Pancreas (tissue), 10 donors: ENCODE results near the gene GARIN1A. TPM values are rescaled to one million over a fixed set of nuclear protein-coding genes. Genes with fewer than 3 reads are reported as not detected.

Experiments
- ATAC-seq, 4 donors: fragments of 200-7000 bp; cut with Tn5 transposase; one replicate each; pipeline versions ENCODE4 v1.8.0 to v1.9.1; 2020; ENCODE audit warnings: mild to moderate bottlenecking in 4 of 4, moderate library complexity in 4 of 4
- DNase-seq, 6 donors: peaks; one replicate each; pipeline ENCODE4 v3.0.0-alpha.2; 2020
- FAIRE-seq: peaks from 2 replicates; lab custom pipeline; 2012; peaks lifted over from hg19 to GRCh38; lab: Jason Lieb, UNC
- H3K27ac ChIP-seq, 4 donors: fragments of 200-600 bp; sonication (generic); 1 replicate in 3 of 4; 2 replicates in 1 of 4; pipeline versions ENCODE4 v1.5.0 to v1.8.0; 2020
- H3K27me3 ChIP-seq, 4 donors: fragments of 200-600 bp; one replicate each; pipeline ENCODE4 v1.8.0; 2021
- H3K36me3 ChIP-seq, 3 donors: fragments of 200-600 bp; sonication (generic) in 1 of 3; one replicate each; pipeline versions ENCODE4 v1.5.0 to v1.8.0; 2020 to 2021
- H3K4me1 ChIP-seq, 3 donors: fragments of 200-600 bp; one replicate each; pipeline ENCODE4 v1.8.0; 2021
- H3K4me3 ChIP-seq, 4 donors: fragments of 200-600 bp; sonication (generic) in 2 of 4; one replicate each; pipeline versions ENCODE4 v1.5.0 to v1.8.0; 2020 to 2021
- H3K9me3 ChIP-seq, 4 donors: fragments of 200-600 bp; one replicate each; pipeline ENCODE4 v1.8.0; 2021
- CTCF ChIP-seq, 4 donors: fragments of 200-600 bp; sonication (generic) in 3 of 4; IDR thresholded peaks; one replicate each; pipeline versions ENCODE4 v1.5.0 to v1.8.0; 2021; ENCODE audit warnings: antibody characterized with exemption in 4 of 4
- WGBS, 2 donors: extraction: QIAGEN DNeasy Blood & Tissue Kit; methylation state at CpG; one replicate each; pipeline ENCODE4 v1.1.7; 2013; 5-methylcytosine and 5-hydroxymethylcytosine counted together
- intact Hi-C, 3 donors: fragments of 100-400 bp; cut with DNase I; formaldehyde crosslinking; loops; one replicate each; pipeline versions ENCODE4 v1.11.1 to v1.14.2; 2022
- polyA plus RNA-seq, 2 donors: library from polyadenylated mRNA; stranded (reverse); fragments of 200-250 nt; gene quantifications; one replicate each; pipeline ENCODE4 v1.2.3, GENCODE V29; 2013
- total RNA-seq, 6 donors: library from RNA; stranded (reverse); fragmentation: NEBNext Ultra II Directional in 4 of 6; extraction: Animal tissue kit (Norgen Biotek cat#: 25700) in 4 of 6; gene quantifications; one replicate each; pipeline versions ENCODE4 v1.2.1 to v1.2.4, GENCODE V29; 2021 to 2023
- donor health status: healthy with polysubstance abuse.
- donor health status: DM: no; HTN: no; CAD: no; lungs with moderate emphysema.
- donor health status: DM: no; HTN: no; CAD: no.
- donor health status: control.
- donor health status: control.
- donor health status: Bipolar disorder and iron deficiency.
- donor health status: DM: yes; HTN: yes; CAD: no.
- donor health status: DM: no; HTN: no; CAD: no.
- donor health status: DM: no; HTN: no; CAD: no.
- donor health status: DM: yes; HTN: yes; CAD: no.

GARIN1A gene
- total and polyA plus RNA-seq, 8 donors, result 1.1 to 5.7 (median 1.4) TPM

GRCh38 chr7:128691227-128691626 is 19.1 kb downstream of the GARIN1A start:
- H3K4me1 ChIP-seq, result no peaks in the 10 kb centered on the region
- WGBS, 2 donors, result 85 to 88% methylated on average over 1 of the region's 1 CpG
- DNase-seq, result no peak
- H3K27me3 ChIP-seq, result no peaks in the 10 kb centered on the region
- no peak for FAIRE-seq
- ATAC-seq, result no peak
- intact Hi-C loops, result no loop called here
- H3K36me3 ChIP-seq, result no peaks in the 10 kb centered on the region
- no peak overlapping the region for H3K4me3 ChIP-seq
- H3K27ac ChIP-seq, result no peak overlapping the region
- H3K9me3 ChIP-seq, result no peaks in the 10 kb centered on the region
- no peak for TF ChIP-seq CTCF (IDR thresholded peaks at IDR 0.05)

GRCh38 chr7:128692623-128693270 is 20.7 kb downstream of the GARIN1A start:
- no peak for TF ChIP-seq CTCF (IDR thresholded peaks at IDR 0.05)
- no peak for ATAC-seq
- no peak overlapping the region for H3K27ac ChIP-seq
- H3K9me3 ChIP-seq, result no peaks in the 10 kb centered on the region
- H3K36me3 ChIP-seq, result no peaks in the 10 kb centered on the region
- peaks cover 0 to 3% (median 0%) of the 10 kb centered on the region in 3 donors for H3K4me1 ChIP-seq
- WGBS, 2 donors, result 57 to 59% methylated on average over 7 of the region's 7 CpGs
- peaks cover 0 to 4% (median 0%) of the 10 kb centered on the region in 4 donors for H3K27me3 ChIP-seq
- no peak for DNase-seq
- intact Hi-C loops, result no loop called here
- no peak for FAIRE-seq
- no peak overlapping the region for H3K4me3 ChIP-seq

- no peaks in the 10 kb centered on the region for H3K36me3 ChIP-seq
- no peak overlapping the region for H3K4me3 ChIP-seq
- H3K27ac ChIP-seq, result no peak overlapping the region
- no peak for TF ChIP-seq CTCF (IDR thresholded peaks at IDR 0.05)
- peaks cover 0 to 3% (median 0%) of the 10 kb centered on the region in 3 donors for H3K4me1 ChIP-seq
- no peak for ATAC-seq
- no peak for FAIRE-seq
- intact Hi-C loops, result no loop called here
- WGBS, 2 donors, result 88 to 91% methylated on average over 19 of the region's 19 CpGs
- H3K27me3 ChIP-seq, result peaks cover 0 to 8% (median 0%) of the 10 kb centered on the region in 4 donors
- H3K9me3 ChIP-seq, result no peaks in the 10 kb centered on the region
- DNase-seq, result no peak
Measured at GRCh38 chr7:128693373-128694015, 21.4 kb downstream of the GARIN1A start.

DNA sequence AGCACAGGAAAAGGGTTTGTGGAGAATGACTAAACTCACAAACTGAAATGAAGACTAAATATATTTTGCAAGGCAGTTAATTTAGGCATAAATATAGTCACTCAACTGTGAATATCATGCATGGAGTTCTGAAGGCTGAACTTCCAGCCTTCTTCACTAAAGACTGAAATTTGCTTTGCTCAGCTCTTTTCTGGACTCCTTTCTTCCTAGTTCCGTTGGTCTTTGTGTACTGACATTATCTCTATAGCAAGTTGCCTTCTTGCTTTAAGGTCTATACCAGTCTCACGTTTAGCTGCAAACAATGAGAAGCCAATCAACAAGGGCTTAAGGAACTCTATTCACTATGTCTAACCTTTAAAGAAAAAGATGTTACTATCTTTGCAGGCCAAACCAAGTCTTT is 22.6 kb downstream of the GARIN1A start:
- Histone ChIP-seq H3K27me3 (peaks cover 0 to 11% (median 2%) of the 10 kb centered on the region in 4 donors), H3K27ac (no peak overlapping the region), H3K36me3 (no peaks in the 10 kb centered on the region), H3K4me1 (peaks cover 0 to 3% (median 0%) of the 10 kb centered on the region in 3 donors), H3K4me3 (no peak overlapping the region), H3K9me3 (no peaks in the 10 kb centered on the region)
- DNase-seq (no peak), FAIRE-seq (no peak), ATAC-seq (no peak)
- no peak for TF ChIP-seq CTCF (IDR thresholded peaks at IDR 0.05)
- intact Hi-C loops, result no loop called here
- 21 to 23% methylated on average over 2 of the region's 2 CpGs for WGBS, 2 donors
